ENCODE measurements around the gene ATP5F1C.

ATP5F1C gene

DNA sequence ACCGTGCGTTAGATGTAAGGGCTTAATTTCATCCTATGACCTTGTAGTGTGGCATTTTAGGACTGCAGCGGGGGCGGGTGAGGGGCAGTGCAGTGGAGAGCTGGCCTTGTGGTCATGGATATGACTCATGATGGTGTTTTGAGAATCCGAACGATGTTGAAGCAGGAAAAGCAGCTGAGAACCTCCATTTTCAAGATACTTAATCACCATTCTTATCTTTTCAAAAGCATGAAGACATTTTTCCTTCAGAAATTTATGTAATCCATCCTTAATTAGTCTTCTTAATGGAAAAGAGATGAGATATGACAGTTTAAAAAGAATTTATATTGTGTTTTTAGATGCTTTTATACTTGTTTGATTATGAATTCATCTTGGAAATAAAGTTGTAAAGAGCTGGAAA is 9.6 kb downstream of the ATP5F1C start:
- H3K27me3 ChIP-seq: no peaks in the 10 kb centered on the region
- no peak overlapping the region for H3K4me3 ChIP-seq
- DNase-seq: no peak
- intact Hi-C loops (cut with DNase I; ENCODE audit: low total_unique reads): no loop called here
- no peaks in the 10 kb centered on the region for H3K9me3 ChIP-seq
- H3K4me1 ChIP-seq: peaks cover 0 to 27% (median 2%) of the 10 kb centered on the region in 4 donors
- H3K27ac ChIP-seq: no peak overlapping the region
- TF ChIP-seq, protein P1, sequence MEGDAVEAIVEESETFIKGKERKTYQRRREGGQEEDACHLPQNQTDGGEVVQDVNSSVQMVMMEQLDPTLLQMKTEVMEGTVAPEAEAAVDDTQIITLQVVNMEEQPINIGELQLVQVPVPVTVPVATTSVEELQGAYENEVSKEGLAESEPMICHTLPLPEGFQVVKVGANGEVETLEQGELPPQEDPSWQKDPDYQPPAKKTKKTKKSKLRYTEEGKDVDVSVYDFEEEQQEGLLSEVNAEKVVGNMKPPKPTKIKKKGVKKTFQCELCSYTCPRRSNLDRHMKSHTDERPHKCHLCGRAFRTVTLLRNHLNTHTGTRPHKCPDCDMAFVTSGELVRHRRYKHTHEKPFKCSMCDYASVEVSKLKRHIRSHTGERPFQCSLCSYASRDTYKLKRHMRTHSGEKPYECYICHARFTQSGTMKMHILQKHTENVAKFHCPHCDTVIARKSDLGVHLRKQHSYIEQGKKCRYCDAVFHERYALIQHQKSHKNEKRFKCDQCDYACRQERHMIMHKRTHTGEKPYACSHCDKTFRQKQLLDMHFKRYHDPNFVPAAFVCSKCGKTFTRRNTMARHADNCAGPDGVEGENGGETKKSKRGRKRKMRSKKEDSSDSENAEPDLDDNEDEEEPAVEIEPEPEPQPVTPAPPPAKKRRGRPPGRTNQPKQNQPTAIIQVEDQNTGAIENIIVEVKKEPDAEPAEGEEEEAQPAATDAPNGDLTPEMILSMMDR (IDR thresholded peaks at IDR 0.05): no peak
- peaks cover 54 to 55% (median 54%) of the 10 kb centered on the region in 3 donors for H3K36me3 ChIP-seq

DNA sequence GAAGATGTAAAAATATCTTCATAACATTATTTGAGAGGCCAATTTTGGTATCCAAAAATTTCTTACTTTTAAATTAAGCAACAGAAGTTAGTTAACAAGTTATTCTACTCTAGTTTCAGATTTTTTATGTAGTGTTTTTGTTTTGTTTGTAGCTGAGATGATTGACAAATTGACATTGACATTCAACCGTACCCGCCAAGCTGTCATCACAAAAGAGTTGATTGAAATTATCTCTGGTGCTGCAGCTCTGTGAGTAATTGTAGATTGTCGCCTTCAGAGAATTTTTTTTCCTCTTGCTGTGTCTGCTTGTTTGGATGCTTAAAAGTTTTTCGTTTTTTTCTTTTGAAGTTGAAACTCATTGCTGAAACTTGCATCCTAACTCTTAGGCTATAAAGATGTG is 14.6 kb downstream of the ATP5F1C start:
- no peaks in the 10 kb centered on the region for H3K27me3 ChIP-seq
- H3K4me1 ChIP-seq: no peaks in the 10 kb centered on the region
- intact Hi-C loops (cut with DNase I; ENCODE audit: low total_unique reads): no loop called here
- no peak overlapping the region for H3K4me3 ChIP-seq
- H3K9me3 ChIP-seq: no peaks in the 10 kb centered on the region
- TF ChIP-seq, protein P1 (IDR thresholded peaks at IDR 0.05): no peak
- peaks cover 81 to 92% (median 89%) of the 10 kb centered on the region in 3 donors for H3K36me3 ChIP-seq
- DNase-seq: no peak
- H3K27ac ChIP-seq: no peak overlapping the region

DNA sequence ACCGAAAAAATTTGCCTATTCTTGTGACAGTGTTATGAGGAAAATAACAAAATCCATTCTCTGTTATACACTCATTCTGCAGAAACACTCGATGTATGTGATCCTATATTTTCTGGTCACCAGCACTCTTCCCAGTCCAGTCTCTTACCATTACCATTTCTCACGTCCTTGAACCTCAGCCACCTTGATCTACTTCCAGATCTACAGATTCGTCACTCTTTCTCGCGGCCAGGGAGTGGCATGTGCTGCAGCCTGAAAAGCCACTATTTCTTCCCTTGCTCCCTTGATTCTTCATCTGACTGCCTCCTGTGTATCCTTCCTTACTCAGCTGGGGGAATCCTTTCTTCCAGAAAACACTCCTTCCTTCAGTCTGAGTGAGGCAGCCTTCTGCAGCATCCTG is 16.2 kb downstream of the ATP5F1C start:
- H3K4me3 ChIP-seq: no peak overlapping the region
- H3K27me3 ChIP-seq: no peaks in the 10 kb centered on the region
- TF ChIP-seq, protein P1 (IDR thresholded peaks at IDR 0.05): no peak
- intact Hi-C loops (cut with DNase I; ENCODE audit: low total_unique reads): no loop called here
- DNase-seq: no peak
- H3K9me3 ChIP-seq: no peaks in the 10 kb centered on the region
- no peak overlapping the region for H3K27ac ChIP-seq
- peaks cover 80 to 96% (median 84%) of the 10 kb centered on the region in 3 donors for H3K36me3 ChIP-seq
- no peaks in the 10 kb centered on the region for H3K4me1 ChIP-seq

DNA sequence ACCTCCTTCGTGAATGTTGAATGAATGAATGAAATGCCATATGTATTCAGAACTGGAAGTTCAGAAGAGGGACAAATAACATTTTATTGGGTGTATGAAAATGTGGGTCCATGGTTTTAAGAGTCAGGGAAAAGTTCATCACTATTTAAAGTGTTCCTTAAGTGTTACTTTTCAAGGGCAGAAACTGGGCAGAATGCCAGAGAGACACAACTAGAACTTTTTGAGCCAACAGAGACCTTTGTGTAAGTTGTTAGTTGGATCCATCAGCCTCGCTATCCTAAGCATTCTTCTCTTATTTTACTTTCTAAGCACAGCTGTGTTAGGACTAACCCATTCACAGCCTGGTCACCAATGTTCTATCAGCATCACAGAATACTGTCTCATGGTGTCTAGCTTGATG is 16.8 kb downstream of the ATP5F1C start:
- H3K36me3 ChIP-seq: peaks cover 75 to 90% (median 79%) of the 10 kb centered on the region in 3 donors

DNA sequence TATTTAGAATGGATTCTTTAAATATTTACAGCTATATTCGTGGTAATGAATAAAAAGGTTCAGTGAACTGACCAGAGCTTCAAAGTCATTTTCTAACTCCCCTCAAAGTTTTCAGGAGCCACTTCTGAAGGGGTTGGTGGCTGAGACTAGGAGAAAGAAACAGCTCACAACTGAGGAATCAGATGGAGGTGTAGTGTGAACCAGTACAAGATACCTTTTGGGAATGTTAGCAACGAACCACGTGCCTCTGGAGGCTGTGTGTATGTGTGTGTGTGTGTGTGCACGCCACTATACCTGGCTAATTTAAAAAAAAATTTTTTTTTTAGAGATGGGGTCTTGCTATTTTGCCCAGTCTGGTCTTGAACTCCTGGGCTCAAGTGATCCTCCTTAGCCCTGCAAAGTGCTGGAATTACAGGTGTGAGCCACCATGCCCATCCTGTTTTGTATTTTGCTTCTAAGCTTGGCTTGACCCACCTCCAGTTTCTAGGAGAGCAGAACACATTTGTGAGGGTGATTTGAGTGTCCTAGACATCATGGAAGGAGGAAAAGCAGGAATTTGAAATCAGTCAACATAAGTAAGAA is 20.8 kb downstream of the ATP5F1C start:
- TF ChIP-seq, protein P1 (IDR thresholded peaks at IDR 0.05): no peak
- intact Hi-C loops (cut with DNase I; ENCODE audit: low total_unique reads): no loop called here
- H3K9me3 ChIP-seq: no peaks in the 10 kb centered on the region
- H3K27ac ChIP-seq: no peak overlapping the region
- no peak overlapping the region for H3K4me3 ChIP-seq
- DNase-seq: no peak
- no peaks in the 10 kb centered on the region for H3K4me1 ChIP-seq
- peaks cover 37 to 51% (median 41%) of the 10 kb centered on the region in 3 donors for H3K36me3 ChIP-seq
- no peaks in the 10 kb centered on the region for H3K27me3 ChIP-seq

More for the DNA sequence above, 16.8 kb downstream of the ATP5F1C start:
- H3K27ac ChIP-seq: no peak overlapping the region
- no peaks in the 10 kb centered on the region for H3K4me1 ChIP-seq
- H3K4me3 ChIP-seq: no peak overlapping the region
- H3K9me3 ChIP-seq: no peaks in the 10 kb centered on the region
- no peaks in the 10 kb centered on the region for H3K27me3 ChIP-seq
- intact Hi-C loops (cut with DNase I; ENCODE audit: low total_unique reads): no loop called here
- TF ChIP-seq, protein P1 (IDR thresholded peaks at IDR 0.05): no peak
- no peak for DNase-seq

DNA sequence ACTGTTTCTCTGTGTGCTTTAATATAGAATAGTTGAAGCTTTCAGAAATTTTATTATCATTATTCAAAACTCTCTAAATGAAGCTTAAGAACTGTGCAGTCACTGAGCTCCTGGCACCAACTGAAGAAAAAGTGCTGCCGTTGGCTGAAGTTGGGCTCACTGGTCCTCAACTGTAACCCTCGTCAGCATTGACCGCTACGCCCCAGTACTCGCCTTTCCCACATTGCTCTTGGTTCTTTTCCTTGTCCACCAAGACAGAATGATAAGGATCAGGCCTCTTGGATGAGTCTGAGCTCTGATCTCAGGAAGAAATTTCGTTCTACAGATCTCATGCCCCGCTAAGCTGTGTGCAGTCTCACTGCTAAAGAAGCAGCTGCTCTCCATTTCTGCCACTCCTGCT is 22.5 kb downstream of the ATP5F1C start:
- Histone ChIP-seq H3K4me3 (no peak overlapping the region), H3K27ac (no peak overlapping the region), H3K27me3 (no peaks in the 10 kb centered on the region), H3K9me3 (no peaks in the 10 kb centered on the region), H3K4me1 (no peaks in the 10 kb centered on the region), H3K36me3 (peaks cover 20 to 34% (median 24%) of the 10 kb centered on the region in 3 donors)
- DNase-seq: no peak
- intact Hi-C loops (cut with DNase I; ENCODE audit: low total_unique reads): no loop called here
- TF ChIP-seq, protein P1 (IDR thresholded peaks at IDR 0.05): no peak

All from tibial artery (tissue), 4 donors.